ENCODE results near the gene SLBP.

SLBP gene

DNA sequence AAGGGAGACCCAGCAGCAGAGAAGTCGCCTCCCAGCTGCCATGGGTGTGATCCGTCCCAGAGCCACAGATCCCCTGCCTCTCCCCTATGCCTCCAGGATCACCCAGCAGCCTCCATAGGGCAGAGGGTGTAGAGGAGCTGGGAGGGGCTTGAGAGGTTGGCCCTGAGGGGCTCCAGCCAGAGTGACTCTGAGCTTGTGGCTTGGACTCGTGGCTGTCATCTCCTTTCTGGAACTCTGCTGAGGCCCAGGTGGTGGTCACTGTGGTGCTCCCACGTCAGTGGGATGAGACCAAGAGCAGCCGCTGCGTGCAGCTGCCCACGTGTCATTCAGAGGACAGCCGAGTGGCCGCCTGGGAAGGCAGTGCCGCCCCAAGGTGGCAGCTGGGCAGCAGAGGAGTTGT lies 13.4 kb upstream of the SLBP start:
- no peak for DNase-seq

DNA sequence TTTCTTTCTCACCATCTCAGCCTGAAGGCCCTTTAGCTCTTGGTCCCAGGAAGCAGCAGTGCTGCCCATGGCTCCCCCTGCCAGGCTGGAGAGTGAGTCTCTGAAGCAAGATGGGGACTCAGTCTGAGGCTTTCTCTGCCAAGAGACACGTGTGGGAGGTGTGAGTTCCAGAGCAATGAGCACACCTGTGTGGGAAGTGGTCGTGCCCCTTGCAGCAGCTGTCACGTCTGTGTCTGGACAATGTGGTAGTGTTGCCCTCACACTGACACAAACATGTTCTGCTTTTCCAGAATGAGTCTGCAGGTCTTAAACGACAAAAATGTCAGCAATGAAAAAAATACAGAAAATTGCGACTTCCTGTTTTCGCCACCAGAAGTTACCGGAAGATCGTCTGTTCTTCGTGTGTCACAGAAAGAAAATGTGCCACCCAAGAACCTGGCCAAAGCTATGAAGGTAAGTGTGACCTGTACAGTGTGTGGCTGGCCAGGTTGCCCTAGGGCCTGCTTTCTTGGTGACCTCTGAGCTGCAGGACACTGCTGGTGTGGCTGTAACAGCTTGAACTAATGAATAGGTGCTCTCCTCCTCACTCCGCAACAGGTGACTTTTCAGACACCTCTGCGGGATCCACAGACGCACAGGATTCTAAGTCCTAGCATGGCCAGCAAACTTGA lies 11.1 kb upstream of the SLBP start:
- no peak for DNase-seq

DNA sequence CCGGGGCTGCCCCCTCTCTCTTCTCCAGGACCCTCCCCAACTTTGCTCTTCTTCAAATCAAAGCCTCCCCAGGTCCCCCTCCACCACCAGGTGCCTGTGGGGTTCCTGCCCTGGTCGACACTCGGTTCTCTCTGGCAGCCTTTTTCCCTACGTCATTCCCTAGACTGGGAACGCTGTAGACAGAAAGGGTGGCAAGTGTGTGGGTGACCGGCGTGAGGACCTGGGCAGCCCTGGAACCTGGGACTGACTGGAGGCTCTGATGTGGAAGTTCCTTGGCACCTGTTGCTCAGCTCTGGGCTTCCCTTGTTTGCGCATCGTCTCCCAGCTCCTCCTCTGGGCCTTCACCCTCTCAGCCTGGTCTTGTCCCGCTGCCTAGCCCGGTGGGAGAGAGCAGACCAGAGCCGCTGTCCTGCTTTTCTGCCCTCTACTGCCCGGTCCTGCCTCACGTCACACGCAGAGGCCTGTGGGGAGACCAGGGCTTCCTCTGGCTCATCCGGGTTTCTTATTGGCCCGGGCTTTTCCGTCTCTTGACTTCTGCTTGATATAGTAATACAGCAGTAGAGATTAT lies 10.5 kb upstream of the SLBP start:
- DNase-seq: no peak

DNA sequence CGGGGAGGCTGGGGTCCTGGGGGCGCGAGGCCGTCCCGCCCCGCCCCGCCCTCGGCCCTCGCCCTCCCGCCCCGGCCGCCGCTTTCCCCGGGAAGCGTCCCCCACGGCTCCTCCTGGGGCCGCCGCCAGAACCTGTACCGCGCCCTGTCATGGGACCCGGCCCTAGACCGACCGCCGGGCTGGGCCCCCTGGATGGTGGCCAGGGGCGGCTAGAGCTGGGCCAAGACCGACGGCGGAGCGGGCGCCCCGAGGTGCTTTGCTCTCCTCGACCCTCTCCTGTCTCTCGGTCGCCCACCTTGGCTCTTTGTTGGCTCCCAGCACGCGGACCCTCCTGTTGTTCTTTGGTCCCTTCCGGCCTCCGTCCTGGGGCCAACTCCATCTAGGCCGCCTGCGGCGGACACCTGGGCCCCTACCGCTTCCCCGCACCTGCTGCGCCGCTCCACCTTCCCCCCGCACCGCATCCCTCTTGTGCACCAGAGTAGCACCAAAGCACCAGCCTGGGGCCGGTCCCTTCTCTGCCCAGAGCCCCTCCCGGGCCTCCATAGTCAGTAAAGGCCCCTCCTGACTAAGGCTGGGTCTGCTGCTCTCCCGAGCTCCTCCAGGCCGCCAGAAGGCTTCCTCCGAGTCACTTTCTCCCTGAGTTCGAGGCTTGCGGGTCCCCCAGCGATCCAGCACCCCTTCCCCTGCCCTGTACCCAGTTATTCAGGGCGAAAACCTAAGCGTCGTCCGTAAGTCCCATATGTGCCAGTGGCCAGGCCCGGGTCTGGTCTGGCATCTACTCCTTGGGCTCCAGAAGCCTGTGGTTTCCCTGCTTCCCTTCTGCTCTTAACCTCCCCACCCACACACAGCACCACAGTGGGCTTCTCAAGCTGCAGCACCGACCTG lies 9.8 kb upstream of the SLBP start:
- no peak for DNase-seq

DNA sequence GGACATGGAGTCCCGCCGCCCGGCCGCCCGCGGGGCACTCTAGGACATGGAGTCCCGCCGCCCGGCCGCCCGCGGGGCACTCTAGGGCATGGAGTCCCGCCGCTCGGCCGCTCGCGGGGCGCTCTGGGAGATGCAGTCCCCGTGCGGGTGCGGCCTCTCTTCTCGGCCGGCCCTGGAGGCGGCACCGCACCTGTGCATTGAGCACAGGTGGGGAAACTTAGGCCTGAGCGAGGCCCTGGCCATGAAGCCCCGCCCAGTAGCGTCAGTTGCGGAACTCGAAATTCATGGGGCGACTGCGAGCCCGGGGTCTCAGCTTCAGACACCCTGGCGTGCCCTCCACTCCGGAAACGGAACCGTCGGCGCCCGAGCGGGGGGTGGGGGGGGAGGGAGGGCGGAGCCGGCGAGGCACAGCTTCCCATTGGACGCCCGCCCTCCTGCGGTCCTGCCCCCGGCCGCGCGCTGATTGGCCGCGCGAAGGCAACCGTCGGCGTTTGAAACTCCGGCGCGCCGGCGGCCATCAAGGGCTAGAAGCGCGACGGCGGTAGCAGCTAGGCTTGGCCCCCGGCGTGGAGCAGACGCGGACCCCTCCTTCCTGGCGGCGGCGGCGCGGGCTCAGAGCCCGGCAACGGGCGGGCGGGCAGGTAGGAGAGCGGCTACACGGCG lies 9.0 kb upstream of the SLBP start, which contains the start of the genes TACC3 and TMEM129:
TACC3 (plus strand) TSS at position 519 of the 663 bp plus-strand sequence. CDS start 1,901 bp downstream, outside the sequence.
TMEM129 (minus strand) TSS at position 321 of the 663 bp plus-strand sequence. CDS start 486 bp downstream, outside the sequence.
- DNase-seq: peak; percentile 77

DNA sequence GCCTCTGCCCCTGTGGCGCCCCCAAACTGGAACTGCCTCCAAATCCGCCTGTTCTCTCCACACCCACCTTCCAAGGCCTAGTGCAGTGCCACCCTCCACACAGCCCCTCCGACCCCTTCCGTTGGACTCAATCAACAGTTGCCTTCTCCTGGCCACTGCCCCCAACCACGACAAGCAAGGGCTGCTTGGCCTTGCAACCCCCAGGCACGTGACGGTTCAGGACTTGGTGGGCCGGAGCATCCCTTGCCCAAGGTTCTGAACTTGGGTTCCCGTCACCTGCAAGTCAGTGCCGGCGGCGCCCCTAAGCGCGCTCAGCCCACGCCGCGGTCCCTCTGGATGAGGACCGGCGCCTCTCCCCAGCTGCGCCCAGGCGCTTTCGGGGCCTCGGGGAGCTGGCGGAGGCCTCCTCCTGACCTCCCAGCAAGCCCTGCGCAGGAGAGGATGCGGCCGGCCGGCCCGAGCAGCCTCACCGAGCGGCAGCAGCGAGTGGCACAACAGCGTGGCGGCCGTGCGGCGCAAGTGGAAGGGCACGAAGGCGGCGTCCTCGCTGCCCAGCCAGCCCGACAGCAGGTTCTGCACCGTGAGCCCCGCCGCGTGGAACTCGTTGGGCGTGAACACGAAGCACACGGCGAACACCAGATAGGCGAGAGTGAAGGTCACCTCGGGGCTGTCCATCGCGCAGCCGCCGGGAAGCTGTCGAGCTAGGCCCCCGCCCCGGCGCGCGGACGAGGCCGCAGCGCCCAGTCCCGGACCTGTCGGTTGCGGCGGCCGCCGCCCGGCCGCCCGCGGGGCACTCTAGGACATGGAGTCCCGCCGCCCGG lies 8.3 kb upstream of the SLBP start:
- DNase-seq: no peak

DNA sequence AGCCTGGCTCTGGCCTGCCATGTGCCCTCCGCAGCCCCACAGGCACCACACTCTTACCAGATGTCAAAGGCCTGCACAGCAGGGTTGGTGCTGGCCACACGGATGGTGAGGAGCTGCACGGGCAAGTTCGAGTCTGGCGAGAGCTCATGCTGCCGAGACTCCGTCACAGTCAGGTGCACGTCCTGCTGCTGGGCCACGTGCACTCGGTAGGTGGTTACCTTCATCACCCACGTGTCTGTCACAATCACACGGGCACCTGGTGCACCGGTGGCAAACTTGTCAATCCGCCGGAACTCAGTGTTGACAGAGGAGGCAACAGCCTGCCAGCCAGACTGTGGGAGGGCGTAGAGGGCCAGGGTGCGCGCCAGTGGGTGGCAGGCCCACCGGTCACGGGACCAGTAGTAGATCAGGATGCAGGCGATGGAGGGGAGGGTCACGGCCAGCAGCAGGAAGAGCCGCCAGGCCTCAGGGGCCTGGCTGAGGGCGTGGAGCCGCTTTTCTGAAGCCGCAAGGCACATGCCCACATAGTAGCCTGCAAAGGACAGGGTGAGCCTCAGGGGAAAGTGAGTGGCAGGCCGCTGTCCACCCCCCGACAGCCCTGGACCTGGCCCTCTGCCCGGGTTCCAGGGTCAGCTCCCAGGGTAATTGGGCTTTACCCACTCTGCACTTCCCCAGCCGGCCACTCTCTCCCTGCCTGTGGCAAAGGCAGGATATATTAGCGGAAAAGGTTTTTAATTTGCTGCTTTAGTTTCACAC lies 6.2 kb upstream of the SLBP start:
- DNase-seq: no peak

DNA sequence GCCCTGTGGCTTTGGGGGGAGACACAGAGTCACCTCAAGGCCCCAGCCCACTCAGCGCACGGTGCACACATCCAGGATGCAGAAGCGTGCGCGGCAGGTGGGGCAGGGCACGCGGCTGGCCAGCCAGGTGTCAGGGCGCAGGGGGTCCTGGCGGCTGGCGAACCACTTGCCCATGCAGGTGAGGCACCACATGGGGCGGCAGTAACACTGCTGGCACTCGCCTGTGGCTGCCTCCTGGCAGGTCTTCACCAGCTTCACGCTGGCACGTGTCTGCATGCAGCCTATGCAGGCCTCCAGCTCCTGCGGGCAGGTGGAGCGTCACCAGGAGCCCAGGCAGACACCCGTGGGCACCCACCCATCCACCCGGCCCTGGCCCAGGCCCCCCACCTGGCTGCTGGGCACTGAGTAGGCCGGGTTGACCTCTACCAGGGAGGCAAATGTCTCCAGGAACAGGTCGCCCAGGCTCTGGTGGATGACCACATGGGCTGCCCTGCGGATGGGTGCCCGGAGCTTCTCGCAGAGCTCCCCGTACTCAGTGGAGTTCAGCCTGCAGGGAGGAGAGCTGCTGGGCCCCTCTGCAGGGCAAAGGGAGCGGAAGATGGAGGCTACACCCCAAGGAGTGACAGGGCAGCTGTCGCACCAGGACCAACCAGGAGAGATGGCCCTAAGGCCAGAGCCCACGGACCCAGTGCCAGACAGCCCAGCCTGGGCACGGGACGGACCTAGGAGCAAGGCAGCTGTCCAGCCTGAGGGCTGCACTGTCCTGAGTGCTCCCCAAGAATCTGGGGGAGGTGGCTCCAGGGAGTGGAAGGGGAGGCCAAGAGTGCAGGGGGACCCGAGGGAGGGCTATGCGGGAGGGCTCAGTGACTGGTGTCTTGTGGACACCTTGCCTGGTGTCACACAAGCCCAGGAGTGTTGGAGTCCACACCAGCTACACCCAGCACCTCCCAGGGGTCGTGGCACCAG lies 5.3 kb upstream of the SLBP start:
- no peak for DNase-seq

DNA sequence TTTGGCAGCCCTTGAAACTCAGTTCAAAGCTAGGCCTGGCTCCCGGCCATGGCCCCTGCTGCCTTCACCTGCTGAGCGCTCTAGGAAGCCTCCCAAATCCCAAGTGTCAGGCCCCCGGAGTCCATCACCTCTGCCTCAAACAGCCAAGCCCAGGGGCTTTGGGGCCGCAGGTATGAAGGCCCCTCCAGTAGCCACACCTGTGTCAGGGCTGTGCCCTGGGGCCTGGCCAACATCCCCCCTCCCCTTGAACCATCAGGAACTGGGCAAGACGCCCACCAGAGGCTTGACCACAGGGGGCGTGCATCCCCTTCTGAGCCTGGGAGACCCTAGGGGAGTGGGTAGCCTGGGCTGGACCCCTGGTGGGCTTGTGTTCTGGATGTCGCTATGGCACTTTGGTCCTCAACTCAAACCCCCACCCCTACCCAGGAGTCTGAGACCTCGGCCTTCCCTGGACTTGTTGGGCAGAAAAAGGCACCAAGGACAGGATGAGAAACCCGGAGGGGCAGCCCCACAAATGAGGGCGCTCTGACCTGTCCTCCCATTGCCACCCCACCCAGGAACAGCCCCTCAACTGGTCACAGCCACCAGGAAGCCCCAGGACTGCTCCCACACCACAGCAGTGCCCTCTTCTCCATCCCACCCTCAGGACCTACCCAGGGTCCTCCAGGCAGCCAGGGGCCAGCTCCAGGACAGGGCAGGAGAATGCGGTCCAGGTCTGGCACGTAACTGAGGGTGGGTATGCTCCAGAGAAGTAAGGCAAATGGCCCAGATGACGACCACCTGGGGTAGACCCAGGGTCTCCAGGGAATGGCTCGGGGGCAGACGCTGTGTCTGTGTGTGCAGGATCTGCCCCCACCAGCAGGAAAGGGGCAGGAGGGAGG lies 4.2 kb upstream of the SLBP start:
- no peak for DNase-seq

DNA sequence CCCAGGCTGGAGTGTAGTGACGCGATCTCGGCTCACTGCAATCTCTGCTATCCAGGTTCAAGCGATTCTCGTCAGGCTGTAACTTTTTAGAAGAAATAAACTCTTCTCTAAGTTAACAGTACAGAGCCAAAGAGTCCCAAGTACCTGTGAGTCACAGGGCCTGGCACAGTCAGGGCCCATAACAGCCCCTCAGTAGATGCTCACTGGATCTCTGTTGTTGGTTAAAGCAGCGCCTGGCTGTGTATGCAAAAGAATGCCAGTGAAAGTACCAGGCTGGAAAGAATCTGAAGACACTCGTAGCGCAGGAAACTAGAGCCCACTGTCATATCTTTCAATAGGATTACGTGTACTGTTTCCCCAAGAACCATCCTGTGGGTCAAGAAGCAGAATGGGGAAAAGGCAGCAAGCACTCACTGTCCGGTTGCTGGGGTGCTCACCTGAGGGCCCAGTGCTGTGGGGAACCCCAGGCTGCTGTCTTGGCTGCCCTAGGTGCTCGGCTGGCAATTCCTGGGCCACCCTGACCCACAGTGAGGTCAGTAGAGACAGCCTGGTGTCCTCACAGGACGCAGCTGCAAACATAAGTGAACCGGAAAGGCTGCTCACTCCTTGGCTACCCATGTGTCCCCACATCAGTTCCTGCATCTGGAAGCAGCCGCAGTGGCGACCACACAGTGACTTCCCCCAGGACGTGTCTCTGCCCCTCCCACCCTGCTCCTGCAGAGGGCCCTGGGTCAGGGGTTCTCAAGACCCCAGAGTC lies 3.1 kb upstream of the SLBP start:
- no peak for DNase-seq

DNA sequence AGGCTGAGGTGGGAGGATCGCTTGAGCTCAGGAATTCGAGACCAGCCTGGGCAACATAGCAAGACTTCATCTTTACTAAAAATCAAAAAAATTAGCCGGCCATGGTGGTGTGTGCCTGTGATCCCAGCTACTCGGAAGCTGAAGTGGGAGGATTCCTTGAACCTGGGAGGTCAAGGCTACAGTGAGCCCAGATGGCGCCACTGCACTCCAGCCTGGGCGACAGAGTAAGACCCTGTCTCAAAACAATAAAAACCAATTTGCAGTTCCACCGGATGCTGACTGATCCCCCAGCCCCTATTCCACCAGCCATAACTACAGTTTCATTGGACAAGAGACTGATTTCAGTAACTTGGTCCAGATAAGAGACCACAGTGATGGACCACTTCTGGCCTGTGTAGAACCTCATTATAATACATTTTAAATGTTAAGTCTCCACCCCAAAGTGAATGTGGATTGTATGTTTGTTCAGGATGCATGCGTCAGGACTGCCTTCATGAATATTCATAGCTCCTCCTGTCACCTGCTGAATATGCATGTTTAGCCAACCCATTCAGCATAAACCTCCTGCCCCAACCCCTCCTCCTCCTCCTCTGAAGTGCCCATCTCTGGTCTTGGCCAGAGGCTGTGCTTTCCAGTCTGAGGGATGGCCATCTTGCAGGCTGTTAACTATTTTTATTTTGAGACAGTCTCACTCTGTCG lies 2.3 kb upstream of the SLBP start:
- DNase-seq: no peak

DNA sequence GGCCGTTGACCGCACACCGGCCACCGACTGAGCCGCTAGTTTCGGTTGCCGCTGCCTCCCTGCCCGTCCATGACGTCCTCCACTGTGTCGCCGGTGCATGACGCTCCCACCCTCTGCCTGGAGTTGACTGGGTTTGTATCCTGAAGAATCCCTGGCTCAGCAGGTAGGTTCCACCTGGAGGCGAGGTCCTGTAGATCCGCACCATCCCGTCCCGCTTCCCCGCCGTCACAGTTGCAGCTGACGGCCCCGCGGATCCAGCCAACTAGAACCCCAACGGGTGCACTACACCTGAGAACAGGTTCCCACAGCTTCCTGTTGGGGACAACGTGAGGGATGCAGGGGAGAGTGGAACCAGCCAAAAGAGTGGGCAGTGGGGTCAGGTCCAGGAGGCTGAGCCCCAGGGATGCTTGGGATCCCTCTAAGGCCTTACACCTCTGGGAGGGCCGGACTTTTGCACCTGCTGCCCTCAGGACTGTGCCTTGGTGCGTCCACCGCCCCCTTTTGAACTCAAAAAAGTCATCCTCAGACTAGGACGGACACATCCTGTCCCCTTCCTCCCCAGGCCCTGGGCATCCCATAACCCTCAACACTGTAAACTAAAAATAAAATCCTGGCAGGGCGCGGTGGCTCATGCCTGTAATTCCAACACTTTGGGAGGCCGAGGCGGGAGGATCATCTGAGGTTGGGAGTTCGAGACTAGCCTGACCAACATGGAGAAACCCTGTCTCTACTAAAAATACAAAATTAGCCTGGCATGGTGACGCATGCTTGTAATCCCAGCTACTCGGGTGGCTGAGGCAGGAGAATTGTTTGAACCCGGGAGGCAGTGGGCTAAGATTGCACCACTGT lies 1.1 kb upstream of the SLBP start:
- DNase-seq: no peak

DNA sequence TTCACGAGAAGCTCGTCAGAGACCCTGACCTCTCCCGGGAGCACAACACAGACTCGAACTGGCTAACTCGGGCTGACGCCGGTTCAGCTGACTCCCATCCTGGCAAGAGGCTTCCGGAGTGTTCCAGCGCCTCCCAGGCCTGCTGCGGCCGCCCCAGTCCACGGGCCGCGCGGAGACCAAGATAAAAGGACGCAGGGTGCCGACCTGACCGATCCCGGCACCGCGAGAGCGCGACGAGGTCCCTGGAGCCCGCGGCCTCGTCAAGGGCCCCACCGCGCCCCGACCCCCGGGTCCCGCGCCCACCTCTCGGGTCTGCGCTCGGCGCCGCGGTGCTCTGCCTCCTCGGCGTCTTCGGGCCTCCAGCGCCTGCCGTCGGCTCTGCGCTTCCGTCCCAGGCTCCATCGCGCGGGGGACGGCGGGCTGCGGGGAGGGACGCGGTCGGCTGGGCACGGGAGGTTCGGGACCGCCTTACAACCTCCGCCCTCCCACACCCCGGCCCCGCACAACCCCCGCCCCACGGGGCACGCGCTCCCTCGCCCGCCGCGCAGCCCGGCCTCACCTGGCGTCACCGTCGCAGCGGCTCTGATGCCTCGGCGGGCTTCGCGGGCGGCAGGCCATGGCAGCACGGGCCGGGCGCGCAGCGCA lies 426 bp downstream of the SLBP start:
- no peak for DNase-seq

DNA sequence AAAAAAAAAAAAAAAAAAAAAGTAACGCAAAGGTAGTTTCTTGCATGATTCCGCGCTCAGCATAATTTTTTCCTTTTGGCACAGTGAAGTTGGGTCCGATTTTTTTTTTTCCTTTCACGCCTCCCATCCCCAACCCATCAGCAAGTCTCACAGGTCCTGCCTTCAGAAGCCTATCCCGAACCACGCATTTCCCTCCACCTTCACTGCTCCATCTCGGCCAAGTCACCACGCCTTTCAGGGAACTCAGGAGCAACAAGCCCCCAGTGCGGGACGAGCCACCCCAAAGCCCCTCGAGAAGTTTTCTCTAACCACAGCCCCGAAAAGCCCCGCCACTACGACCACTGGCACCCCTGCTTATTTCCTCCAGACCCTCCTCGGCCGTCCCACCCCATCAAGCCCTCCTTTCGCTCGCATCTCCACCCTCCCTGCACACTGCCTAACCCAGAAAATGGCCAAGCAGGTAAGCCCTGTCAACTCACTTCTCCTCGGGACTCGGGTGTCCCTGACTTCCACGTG lies 1.0 kb downstream of the SLBP start:
- no peak for DNase-seq

DNA sequence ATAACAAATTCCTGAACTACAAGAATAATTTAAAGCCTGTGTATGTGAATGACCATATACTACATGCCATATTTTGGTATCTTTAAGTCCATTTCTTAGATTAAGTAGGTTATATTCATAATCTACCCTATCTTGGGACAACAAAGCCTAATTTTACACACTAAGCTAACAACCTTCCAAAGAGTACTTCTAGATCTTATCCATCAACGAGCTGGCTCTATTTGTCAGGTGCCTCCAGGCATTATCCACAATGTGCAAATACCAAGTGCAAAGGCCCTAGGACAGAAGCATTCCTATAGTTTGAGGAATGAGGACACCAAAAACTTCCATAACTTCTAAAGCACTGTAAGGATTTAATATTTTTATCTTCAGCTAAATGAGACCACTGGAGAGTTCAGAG lies 3.5 kb downstream of the SLBP start:
- DNase-seq: no peak

DNA sequence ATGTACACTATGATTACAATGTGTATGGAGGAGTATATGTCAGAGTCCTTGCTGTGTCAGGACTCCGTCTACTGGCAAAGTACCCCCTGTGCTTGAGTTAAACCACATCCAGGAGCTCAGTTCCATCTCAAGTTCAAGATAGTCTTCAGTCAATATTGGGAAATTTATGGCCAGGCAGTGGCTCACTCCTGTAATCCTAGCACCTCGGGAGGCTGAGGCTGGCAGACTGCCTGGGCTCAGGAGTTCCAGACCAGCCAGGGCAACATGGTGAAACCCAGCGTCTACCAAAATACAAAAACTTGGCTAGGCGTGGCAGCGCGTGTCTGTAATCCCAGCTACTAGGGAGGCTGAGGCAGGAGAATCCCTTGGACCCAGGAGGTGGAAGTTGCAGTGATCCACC lies 5.8 kb downstream of the SLBP start:
- DNase-seq: no peak

Measured in NCI-H187 treated with DMSO at 0.1 percent for 48 hours (cell line).